NCI-H510A (cell line): ENCODE measurements around the gene GALNT9.
"Not testable (repeated sequence)": the region's sequence is repeated elsewhere in the genome, so short reads cannot be mapped to it uniquely, and the experiment has no call there.

Experiments
- DNase-seq: peaks from one replicate; lab custom pipeline; 2025; lab: John Stamatoyannopoulos, UW

Gene GALNT9

DNA sequence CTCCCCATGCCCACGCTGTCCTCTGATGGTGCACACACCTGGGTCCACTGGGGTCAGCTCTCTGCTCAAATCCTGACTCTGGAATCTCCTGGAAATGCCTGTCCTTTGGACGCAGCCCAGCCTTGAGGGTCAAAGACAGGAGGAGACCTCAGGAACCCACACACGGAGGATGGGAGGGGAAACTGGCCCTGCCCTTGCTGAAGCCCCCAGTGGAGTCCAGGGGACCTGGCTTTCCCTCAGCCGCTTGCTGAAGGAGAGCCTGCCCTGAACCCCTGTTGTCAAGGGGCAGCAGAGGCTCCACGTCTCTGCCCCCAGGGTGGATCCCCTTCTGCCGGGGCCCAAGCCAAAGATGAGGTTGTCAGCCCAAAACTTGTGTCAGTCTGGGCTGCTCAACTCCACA is 16.9 kb downstream of the GALNT9 start:
- no peak for DNase-seq

DNA sequence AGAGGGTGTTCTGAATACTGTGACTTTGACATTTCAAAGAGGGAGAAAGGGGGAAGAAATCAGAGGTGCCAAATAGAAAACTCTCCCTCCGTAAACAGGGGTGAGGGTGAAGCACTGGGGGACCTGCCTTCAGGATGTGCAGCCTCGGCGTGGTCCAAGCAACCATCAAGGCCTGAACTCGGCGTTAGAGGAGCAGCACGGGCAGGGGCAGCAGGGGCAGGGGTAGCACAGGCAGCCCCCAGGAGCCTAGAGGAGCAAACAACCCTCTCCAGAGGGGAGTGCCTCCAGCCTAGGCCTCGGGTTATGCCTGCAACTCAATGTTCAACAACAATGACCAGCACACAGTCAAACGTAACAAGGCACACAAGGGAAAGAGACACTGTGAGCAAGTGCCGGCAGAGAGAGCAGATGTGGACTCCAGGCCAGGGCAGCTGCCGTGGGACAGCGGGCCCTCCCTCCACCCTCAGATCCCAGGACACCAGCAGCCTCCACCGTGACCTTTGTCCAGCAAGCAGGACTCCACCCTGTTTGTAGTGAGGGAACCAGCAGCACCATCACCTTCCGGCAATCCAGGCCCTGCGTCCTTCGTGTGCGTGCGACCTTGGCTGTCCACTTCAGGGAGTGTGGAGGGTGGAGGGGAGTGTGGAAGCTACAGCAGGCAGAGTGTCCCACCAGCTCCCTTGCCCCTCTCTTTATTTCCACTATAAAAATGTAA is 18.0 kb downstream of the GALNT9 start:
- no peak for DNase-seq

DNA sequence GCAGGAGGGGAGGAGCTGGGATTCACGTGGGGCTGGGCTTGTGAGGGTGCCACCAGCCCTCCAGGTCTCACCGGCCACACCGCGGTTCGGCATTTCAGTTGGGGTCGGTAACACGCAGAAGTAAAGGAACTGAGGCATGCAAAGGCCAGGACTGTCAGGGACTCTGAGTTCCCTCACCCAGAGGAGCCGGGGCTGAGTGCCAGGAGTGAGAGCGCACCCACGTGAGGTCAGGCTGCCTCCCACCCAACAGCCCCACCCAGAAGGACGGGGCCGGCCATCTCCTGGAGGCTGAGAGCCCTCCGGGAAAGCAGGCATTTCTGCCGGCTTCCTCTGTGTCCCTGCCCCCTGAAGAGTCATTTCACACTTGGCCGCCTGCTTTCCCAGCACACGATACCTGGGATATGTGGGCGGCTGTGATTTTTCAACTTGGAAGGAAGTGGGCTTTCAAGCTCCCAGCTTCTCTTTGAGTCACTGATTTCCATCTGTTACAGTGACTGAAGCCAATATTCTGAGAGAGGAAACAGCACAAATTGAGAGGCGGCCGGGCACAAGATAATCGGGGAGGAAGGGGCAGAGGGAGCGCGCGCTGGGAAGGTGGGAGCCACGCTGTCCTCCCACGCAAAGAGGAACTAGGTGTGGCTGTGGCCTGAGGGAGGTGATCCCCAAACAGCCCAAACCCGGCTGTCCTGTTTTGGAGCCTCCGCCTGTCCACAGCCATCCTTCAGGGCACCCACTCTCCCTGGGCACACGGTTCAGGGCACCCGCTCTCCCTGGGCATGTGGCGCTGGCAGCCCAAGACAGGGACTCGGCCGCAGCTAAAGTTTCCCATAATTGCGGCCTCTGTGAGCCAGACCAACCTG is 19.0 kb downstream of the GALNT9 start:
- DNase-seq, result no peak

DNA sequence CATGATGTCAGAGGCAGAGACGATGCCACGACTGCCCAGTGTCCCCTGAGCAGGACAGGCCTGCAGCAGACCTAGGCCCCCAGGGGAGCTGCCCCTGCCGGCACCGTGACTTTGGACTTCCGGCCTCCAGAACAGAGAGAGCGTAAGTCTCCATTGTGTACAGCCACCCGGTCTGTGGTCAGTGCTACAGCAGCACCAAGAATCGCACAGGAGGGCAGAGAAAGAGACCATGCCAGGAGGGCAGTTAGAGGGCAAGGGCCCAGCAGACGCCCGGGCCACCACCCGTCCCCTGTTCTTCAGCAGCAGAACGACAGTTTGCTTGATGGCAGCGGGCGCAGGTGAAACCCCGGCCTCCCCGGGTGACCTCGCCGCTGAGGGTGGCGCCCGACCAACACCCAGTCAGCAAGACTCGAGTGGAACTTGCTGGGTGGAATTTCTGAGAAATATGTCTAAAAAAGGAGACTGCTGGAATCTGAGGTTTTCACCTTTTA is 19.7 kb downstream of the GALNT9 start:
- DNase-seq, result no peak

DNA sequence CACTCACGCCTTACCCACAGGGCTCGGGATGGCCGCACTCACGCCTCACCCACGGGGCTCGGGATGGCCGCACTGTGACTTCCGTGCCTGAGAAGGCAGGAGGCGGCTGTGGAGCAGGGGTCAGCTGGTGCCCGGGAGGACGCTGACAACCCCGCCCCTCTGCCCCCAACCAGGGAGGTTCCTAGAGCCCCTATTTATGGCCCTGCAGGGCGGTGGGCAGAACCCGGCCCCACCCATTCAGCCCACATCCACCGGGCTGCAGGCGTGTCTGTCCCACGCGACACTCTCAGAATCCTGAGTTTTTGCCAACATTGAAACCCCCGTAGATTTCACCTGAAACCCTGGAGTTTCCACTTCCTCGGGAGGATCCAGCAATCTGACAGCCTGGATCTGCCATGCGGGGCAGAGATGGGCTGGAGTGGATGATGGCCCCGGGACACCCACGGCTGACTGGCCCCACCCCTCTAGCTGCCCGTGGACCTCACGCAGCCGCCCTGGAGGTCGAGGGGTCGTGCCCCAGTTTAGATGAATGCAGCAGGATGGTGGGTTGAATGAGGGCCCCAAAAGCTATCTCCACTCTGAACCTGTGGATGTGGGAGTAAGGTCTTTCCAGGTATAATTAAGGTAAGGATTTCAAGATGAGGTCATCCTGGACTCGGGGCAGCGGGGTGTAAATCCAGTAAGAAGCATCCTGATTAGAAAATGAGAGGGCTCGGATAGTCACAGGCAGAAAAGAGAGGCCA is 20.4 kb downstream of the GALNT9 start:
- DNase-seq, result no peak

DNA sequence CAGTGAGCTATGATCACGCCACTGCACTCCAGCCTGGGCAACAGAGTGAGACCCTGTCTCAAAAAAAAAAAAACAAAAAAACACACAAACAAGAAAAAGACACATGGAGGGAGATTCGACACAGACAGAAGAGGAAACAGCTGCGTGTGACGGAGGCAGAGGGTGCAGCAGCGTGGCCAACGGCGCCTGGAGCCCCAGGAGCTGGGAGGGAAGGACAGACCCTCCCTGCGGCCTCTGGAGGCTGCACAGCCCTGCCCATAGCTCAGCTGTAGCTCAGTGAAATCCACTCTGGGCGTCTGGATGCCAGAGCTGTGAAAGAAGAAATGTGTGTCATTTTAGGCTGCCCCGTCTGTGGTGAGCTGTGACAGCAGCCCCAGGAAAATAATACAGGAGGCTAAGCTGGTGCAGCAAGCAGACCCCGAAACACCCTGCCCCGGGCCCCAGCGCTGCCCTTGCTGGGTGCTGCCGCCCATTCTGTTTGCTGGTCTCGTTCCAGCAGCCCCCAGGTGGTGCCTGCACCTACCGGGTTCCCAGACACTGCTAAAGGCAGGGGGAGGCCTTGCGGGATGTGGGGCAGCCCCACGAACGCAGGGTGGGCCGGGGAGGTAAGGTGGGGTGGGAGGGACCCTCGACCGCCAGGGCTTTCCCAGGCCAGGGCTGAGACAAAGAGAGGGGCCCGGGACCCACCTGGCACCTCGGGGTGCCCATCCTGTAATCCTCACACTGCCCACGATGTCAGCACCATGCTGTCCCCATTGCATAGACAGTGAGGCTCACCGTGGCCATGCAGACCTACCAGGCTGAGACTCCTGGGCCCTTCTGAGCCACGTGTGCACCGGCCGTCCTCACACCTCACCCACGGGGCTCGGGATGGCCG is 21.2 kb downstream of the GALNT9 start:
- no peak for DNase-seq

DNA sequence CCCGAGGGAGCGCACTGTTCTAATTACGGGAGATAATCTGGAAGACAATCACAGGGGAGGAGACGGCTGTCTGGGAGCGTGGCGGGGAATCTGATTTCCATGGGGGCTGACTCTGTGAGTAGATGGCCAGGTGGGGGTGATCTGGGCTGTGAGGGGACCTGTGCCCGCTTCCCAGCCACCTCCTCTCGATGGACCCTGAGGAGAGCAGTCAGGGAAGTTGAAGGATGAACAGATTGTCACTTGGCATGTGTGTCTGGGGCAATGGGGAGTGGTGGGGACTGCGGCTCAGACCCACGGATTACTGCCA is 22.6 kb downstream of the GALNT9 start:
- DNase-seq, result no peak

GRCh38 chr12:132305991-132306884 is 23.2 kb downstream of the GALNT9 start:
- DNase-seq, result no peak

DNA sequence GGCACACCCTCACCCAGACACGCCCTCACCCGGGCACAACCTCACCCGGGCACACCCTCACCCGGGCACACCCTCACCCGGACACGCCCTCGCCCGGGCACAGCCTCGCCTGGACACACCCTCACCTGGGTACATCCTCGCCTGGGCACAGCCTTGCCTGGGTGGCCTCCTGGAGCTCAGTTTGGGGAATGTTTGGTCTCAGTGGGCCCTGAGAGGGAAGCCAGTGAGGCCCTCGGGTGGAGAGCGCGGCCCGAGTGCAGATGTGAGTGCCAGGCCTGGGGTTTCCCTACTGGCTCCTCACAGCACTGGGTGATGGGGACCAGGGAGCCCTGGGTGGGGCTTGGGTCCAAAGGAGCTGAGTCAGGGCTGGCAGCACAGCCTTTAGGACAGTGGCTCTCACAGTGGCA is 23.8 kb downstream of the GALNT9 start:
- DNase-seq, result no peak

DNA sequence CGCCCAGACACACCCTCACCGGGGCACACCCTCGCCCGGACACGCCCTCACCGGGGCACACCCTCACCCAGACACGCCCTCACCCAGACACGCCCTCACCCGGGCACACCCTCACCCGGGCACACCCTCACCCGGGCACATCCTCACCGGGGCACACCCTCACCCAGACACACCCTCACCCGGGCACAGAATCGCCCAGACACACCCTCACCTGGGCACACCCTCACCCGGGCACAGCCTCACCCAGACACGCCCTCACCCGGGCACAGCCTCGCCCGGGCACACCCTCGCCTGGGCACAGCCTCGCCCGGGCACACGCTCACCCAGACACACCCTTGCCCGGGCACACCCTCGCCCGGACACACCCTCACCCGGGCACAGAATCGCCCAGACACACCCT is 24.5 kb downstream of the GALNT9 start:
- DNase-seq, result not testable (repeated sequence)

GRCh38 chr12:132303853-132304373 is 25.5 kb downstream of the GALNT9 start:
- DNase-seq, result not testable (repeated sequence)

- no peak for DNase-seq
Measured at GRCh38 chr12:132302466-132303358, 26.7 kb downstream of the GALNT9 start.

GRCh38 chr12:132300789-132301722 is 28.3 kb downstream of the GALNT9 start:
- DNase-seq, result no peak

DNA sequence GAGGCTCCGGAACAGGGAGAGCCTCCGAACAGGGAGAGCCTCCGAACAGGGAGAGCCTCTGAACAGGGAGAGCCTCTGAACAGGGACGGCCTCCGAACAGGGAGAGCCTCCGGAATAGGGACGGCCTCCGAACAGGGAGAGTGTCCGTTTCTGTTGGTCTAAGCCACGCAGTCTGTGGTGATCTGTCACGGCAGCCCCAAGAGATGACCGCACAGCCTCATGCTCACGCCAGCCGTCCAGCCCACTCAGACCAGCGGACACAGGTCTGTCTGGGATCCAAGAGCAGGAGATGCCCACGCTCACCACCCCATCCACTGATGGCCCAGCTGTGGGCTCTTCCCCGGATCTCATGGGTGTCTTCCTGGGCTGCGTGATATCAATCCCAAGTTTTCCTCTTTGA is 33.3 kb downstream of the GALNT9 start:
- DNase-seq, result no peak

GRCh38 chr12:132295561-132295960 is 33.8 kb downstream of the GALNT9 start:
- DNase-seq, result not testable (repeated sequence)

DNA sequence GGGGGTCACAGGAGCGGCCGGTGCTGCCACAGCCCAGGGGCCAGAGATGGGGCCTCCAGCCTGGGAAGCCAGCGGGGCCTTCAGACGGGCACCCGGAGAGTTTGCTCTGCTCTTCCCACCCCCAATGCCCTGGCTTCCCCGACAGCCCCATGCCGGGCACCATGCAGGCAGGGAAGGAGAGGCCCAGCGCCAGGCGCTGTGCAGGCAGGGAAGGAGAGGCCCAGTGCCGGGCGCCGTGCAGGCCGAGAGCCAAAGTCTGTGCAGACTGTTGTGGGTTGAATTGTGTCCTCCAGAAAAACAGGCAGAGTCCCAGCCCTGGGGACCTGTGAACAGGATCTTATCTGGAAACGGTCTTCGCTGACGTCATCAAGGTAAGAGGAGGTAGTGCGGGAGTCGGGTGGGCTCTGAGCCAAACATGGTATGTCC is 34.3 kb downstream of the GALNT9 start:
- no peak for DNase-seq

- DNase-seq, result no peak
Measured at GRCh38 chr12:132294121-132295034, 35.0 kb downstream of the GALNT9 start.
